PFSK-1 (cell line): ENCODE measurements around the gene GRIA3.

Experiments
- FOXP2 ChIP-seq: optimal IDR thresholded peaks from 2 replicates; pipeline ENCODE3; 2011; ENCODE audit warnings: borderline replicate concordance, control low read depth, inconsistent platforms; ENCODE audit not compliant: insufficient read depth; ENCODE audit errors: extremely low read length, extremely low read depth
- POLR2AphosphoS5 ChIP-seq: IDR thresholded peaks from 2 replicates; pipeline ENCODE4 v1.6.1; 2012; ENCODE audit warnings: low read depth, mild to moderate bottlenecking, control low read depth, low read length, moderate library complexity
- REST ChIP-seq, 2 experiments: IDR thresholded peaks; 2 replicates each; pipeline versions ENCODE4 v1.6.1 to v1.8.0; 2011 to 2012; ENCODE audit warnings: low read depth in 2 of 2, low read length in 2 of 2, control low read depth in 1 of 2, inconsistent platforms in 1 of 2, mild to moderate bottlenecking in 1 of 2, moderate library complexity in 1 of 2; ENCODE audit not compliant: insufficient read depth in 1 of 2
- SIN3A ChIP-seq: IDR thresholded peaks from 2 replicates; pipeline ENCODE4 v1.6.1; 2012; ENCODE audit warnings: mild to moderate bottlenecking, low read length, moderate library complexity, borderline replicate concordance; ENCODE audit not compliant: insufficient read depth
- TAF1 ChIP-seq: IDR thresholded peaks from 2 replicates; pipeline ENCODE4 v1.6.1; 2012; ENCODE audit warnings: low read length, control low read depth, borderline replicate concordance; ENCODE audit not compliant: insufficient read depth

GRCh38 chrX:123184219-123184865 lies at the start of gene GRIA3:
- TF ChIP-seq POLR2AphosphoS5 (no peak), REST (IDR thresholded peaks at IDR 0.05; ENCODE audit: insufficient read depth in 1 of 2, low read depth in 2 of 2, low read length in 2 of 2) (no peak), TAF1 (no peak), SIN3A (no peak), FOXP2 (no peak)
